HG02678 (cell line): ENCODE measurements around the gene LONP2.
"Not testable (repeated sequence)": the region's sequence is repeated elsewhere in the genome, so short reads cannot be mapped to it uniquely, and the experiment has no call there.

Experiments
- ATAC-seq: cut with Tn5 transposase; IDR thresholded peaks from one replicate; pipeline ENCODE4 v1.9.1; 2021; ENCODE audit warnings: mild to moderate bottlenecking, moderate library complexity; ENCODE audit not compliant: unreplicated experiment

Gene LONP2

GRCh38 chr16:48287239-48287638 is 43.1 kb downstream of the LONP2 start:
- ATAC-seq = no peak

- ATAC-seq = no peak
Measured at GRCh38 chr16:48291303-48291702, 47.2 kb downstream of the LONP2 start.

GRCh38 chr16:48291754-48292153 is 47.7 kb downstream of the LONP2 start:
- no peak for ATAC-seq

GRCh38 chr16:48292452-48292851 is 48.4 kb downstream of the LONP2 start:
- no peak for ATAC-seq

GRCh38 chr16:48294724-48295123 is 50.6 kb downstream of the LONP2 start:
- ATAC-seq = no peak

GRCh38 chr16:48295488-48296281 is 51.6 kb downstream of the LONP2 start:
- no peak for ATAC-seq

- no peak for ATAC-seq
Measured at GRCh38 chr16:48299471-48299870, 55.4 kb downstream of the LONP2 start.

GRCh38 chr16:48300391-48300856 is 56.3 kb downstream of the LONP2 start:
- no peak for ATAC-seq

- no peak for ATAC-seq
Measured at GRCh38 chr16:48308535-48308934, 64.4 kb downstream of the LONP2 start.

- no peak for ATAC-seq
Measured at GRCh38 chr16:48310908-48311641, 67.0 kb downstream of the LONP2 start.

GRCh38 chr16:48313905-48314304 is 69.8 kb downstream of the LONP2 start:
- not testable (repeated sequence) for ATAC-seq

- no peak for ATAC-seq
Measured at GRCh38 chr16:48317026-48317425, 72.9 kb downstream of the LONP2 start.

GRCh38 chr16:48317614-48318315 is 73.7 kb downstream of the LONP2 start:
- no peak for ATAC-seq

GRCh38 chr16:48318630-48319029 is 74.5 kb downstream of the LONP2 start:
- ATAC-seq = peak; percentile 63

- ATAC-seq = no peak
Measured at GRCh38 chr16:48321317-48322036, 77.4 kb downstream of the LONP2 start.

- ATAC-seq = no peak
Measured at GRCh38 chr16:48323783-48324775, 80.0 kb downstream of the LONP2 start.

- ATAC-seq = no peak
Measured at GRCh38 chr16:48326915-48327314, 82.8 kb downstream of the LONP2 start.

- no peak for ATAC-seq
Measured at GRCh38 chr16:48329138-48329537, 85.0 kb downstream of the LONP2 start.

- no peak for ATAC-seq
Measured at GRCh38 chr16:48330189-48330840, 86.2 kb downstream of the LONP2 start.
